Effector CD4-positive, alpha-beta T cell (primary cell): ENCODE data around the gene ZC3H8.
"Not testable (repeated sequence)": the region's sequence is repeated elsewhere in the genome, so short reads cannot be mapped to it uniquely, and the experiment has no call there.

ENCODE experiments used
- DNase-seq: peaks from one replicate; pipeline ENCODE4 v3.0.0-alpha.2; 2020

The ZC3H8 gene

DNA sequence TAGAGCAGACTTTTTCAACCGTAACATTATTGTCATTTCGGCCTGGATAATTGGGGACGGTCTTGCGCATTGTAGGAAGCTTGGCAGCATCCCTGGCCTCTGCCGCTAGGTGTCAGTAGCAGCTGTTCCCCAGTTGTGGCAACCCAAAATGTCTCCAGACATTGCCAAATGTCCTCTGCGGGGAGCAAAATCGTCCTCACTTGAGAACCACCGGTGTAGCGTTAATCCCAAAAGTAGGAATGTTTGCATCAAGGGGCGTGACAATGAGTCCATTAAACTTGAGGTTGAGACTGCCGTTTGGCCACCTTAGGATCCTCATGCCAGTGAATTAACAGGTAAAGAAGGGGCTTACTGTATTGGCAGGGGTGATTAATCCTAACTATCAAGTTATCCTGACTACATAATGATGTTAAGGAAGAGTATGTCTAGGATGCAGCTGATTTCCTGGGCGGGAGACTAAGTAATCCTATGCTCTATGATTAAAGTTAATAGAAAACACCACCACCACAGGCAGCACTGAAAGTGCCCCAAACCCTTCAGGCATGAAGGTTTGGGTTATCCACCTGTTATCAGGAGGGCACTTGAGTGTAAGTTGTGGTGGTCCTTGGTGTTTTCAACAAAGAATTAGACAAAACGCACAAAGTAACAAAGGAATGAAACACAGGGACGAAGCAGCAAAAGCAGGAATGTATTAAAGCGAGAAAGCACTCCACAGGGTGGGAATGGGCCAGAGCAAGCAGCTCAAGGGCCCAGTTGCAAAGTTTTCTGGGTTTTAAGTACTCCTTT lies 4.9 kb upstream of the ZC3H8 start:
- peak; percentile 77 for DNase-seq

DNA sequence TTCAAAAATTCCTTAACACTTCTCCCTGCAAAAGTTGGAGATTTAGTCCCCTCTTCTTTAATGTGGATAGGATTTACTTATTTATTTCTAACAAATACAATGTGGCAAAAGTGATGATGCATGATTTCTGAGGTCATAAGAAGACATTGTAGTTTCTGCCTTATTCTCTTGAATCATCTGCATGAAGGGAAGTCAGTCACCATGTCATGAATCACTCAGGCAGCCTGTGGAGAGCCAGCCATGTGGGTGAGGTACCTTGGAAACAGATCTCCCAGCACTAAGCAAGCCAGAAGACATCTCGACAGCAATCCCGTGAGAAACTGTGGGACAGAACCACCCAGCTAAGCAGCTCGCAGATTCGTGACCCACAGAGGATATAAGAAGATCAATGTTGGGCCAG lies 2.7 kb upstream of the ZC3H8 start:
- no peak for DNase-seq

DNA sequence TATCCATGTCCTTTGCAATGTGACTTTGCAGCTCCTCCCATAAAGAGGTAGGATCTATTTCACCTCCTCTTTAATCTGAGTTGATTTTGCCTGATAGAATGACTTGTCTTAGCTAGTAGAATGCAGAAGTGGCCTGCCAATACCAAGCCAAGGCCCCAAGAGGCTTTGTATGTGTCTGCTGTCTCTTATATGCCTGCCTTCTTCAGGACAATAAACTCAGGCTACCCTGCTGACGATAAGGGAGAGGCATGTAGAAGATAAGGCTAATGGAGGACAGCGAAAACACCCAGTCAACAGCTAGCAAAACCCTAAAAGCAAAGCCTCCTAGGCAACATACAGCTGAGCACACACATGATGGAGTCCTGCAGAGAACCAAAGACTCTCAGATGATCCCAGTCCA lies 1.8 kb upstream of the ZC3H8 start:
- DNase-seq: no peak

DNA sequence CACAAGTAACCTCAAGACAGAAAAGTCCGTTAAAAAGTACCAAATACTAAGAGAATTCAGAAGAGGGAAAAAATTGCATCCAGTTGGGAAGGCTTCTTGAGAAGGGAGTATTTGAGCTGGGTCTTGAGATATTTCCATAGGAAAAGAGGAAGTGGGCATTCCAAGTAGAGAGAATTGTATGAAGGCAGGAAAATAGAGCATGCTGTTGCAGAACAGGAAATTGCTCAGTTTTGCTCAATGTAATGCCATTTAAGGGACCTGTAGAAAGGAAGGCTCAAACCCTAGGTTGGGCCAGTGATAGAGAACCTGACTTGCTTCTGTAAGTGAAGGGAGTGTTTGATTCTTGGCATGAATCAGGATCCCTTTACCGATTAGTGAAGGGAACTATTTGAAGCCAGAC lies 1.0 kb upstream of the ZC3H8 start:
- DNase-seq: no peak

DNA sequence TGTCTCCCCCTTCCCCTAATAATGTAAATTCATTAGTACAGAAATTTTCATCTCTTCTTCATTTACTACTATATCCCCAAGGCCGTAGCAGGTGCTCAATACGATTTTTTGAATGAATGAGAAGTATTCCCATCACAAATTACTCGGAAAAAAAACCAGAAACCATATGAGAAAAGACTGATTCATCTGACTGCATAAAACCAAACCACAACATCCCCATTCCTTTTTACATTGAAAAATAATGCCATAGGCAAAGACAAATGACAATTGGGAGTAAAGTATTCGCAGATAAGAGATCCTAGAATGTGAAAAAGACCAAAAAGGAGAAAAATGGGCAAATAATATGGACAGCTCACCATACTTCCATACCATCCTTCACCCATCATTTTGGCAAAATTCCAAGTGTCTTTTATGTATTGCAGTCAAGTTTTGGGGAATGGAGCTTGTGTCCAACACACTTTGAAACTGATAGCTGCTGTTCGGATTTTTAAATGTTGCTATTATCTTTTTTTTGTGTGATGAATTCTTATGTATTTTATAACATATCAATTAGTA lies 1.5 kb downstream of the ZC3H8 start:
- no peak for DNase-seq

DNA sequence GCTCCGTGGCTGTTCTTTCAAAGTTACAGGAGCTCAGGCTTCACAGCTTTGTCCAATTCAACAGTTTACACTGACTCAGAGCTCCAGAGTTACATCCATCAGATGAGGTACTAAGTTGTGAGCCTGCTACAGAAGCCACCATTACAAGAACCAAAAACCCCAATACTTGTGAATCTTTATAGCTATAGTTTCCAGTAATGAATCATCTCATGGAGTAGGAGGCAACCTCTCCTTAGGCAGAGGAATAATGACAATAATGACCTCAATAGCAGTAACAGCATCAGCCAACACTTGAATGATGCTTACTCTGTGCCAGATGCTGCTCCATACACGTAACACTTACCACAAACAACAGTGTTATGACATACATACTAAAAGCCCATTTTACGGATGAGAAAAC lies 3.6 kb downstream of the ZC3H8 start:
- DNase-seq: no peak

DNA sequence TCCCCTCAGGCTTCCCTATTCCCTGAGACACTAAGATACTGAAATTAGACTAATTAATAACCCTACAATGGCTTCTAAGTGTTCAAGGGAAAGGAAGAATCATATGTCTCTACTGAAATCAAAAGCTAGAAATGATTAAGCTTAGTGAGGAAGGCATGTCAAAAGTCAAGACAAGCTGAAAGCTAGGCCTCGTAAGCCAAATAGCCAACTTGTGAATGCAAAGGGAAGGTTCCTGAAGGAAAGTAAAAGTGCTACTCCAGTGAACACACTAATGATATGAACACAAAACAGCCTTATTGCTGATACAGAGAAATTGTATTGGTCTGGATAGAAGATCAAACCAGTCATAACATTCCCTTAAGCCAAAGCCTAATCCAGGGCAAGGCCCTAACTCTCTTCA lies 10.0 kb downstream of the ZC3H8 start:
- DNase-seq: no peak

DNA sequence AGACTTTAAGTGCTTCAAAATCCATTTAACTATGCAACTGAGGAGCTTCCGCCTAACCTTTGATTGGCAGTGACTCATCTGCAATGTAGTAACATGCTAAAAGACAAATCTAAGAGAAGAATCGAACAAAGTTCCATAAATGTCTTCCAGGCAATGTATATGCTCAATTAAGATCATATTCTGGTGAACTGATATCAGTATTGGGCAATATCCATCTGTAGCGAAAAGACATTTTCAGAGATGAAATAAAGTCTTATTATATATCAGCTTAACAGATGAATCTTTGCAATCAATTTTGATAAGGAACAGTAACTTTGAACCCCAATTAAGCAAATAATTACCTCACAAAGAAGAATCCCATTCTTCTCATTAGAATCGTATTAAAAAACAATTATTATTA lies 11.6 kb downstream of the ZC3H8 start:
- DNase-seq: no peak

DNA sequence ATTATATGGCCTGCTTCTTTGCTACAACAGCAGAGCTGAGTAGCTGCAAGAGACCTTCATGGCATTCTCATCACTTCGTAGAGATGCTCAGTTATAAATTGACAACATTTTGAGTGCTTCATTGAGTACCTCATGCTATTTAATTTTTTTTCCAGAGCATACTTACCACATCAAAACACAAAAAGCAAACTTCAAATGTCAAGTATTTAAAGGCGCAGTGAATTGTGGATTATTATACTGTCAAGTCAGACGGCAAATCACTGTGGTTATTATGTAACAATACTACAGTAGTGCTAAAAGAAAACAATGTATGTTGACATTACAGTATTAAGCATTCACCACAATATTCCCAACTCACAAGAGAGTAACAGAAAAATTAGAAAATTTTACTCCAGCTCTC lies 12.5 kb downstream of the ZC3H8 start:
- no peak for DNase-seq

DNA sequence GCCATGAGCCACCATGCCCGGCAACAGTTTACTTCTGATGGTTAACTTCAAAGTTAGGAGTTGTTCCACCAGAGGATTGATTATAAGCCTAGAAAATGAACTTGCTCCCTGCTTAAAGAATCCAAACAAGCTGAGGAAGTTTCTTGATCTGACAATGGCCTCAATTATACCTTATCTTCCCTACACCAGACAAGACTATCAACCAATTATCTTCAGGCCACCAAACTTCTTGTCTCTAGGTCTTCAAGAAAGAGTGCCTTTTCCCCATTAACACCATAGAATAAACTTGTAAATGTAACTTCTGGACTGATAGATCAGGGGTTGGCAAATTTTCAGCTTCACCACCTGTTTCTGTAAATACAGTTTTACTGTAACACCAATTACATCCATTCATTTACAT lies 15.0 kb downstream of the ZC3H8 start:
- no peak for DNase-seq

DNA sequence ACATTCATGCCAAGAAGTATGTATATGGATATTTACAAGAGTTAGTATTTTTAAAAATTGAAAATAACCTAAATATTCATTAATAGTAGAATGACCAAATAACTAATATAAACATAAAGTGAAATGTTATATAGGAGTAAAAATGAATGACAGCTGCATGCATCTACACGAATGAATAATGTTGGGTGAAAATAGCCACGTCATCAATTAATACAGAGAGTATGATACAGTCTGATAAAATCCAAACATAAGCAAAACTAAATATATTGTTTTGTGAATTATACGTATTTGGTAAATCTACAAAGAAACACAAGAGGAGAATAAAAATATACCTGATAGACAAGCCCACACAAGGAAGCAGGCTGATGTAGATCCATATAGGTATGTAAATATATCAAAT lies 24.5 kb downstream of the ZC3H8 start:
- DNase-seq: no peak

DNA sequence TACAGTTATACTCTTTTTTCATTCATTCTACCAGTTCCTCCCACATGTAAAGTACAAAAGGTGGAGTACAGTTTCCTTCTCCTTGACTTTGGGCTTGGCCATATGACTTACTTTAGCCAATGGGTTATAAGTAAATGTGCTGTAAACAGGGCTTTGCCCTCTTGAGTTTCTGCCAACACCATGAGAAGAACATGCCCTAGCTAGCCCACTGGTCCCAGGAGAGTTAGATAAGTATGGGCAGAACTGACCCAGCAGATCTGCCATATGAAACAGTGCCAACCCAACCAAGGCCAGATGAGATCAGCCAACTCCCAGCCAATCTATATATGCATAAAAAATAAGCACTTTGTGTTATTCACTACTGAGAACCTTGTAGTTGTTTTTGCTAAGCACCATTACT lies 25.5 kb downstream of the ZC3H8 start:
- DNase-seq: no peak

DNA sequence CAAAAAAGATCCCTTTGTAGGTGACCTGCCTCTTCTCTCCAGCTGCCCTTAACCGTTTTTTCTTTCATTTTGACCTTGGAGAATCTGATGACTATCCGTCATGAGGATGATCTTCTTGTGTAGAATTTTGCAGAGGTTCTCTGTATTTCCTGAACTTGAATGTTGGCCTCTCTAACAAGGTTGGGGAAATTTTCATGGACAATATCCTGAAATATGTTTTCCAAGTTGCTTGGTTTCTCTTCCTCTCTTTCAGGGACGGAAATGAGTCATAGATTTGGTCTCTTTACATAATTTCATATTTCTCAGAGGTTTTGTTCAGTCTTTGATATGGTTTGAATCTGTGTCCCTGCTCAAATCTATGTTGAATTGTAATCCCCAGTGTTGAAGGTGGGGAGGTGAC lies 34.0 kb downstream of the ZC3H8 start:
- DNase-seq: no peak

DNA sequence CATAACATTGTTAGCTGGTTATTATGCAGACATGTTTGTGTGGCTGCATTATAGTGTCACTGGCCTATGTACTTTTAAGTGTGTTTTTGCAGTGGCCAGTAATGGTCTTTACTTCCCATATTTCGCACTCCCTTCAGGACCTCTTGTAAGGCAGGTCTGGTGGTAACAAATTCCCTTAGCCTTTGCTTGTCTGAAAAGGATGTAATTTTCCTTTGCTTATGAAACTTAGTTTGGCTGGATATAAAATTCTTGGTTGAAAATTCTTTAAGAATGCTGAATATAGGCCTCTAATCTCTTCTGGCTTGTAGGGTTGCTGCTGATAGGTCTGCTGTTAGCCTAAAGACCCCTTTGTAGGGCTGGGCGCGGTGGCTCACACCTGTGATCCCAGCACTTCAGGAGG lies 34.7 kb downstream of the ZC3H8 start:
- no peak for DNase-seq

DNA sequence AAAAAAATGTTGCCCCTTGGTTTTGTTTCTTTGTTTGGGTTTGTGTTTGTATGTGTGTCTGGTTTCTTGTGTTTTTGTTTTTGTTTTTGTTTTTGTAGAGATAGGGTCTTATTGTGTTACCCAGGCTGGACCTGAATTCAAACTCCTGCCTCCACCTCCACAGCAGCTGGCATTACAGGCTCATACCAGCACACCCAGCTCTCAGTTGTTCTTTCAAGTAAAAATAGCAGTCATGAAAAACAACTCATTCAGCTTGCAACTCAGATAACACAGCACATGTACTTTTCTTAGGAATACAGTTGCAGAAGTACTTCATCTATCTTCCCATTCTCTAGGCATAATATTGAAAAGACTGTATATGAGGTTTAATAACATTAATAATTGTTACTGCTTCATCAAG lies 37.0 kb downstream of the ZC3H8 start:
- no peak for DNase-seq

DNA sequence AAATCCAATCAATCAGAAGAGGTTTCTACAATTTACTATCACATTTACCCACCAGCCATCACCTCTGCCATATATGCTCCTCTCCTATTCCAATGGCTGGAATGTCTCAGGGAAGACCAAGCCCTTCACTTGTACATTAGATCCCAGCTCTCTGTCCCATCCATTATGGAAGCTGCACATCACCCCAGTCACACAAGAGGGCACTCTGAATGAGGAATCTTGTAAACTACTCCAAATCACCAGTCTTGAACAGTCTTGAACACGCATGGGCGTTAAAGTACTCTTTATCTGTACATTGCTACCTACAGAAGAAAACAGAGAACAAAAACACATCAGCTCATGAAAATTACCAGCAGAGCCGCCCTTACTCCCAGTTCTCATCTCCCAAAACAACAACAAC lies 38.7 kb downstream of the ZC3H8 start:
- no peak for DNase-seq

DNA sequence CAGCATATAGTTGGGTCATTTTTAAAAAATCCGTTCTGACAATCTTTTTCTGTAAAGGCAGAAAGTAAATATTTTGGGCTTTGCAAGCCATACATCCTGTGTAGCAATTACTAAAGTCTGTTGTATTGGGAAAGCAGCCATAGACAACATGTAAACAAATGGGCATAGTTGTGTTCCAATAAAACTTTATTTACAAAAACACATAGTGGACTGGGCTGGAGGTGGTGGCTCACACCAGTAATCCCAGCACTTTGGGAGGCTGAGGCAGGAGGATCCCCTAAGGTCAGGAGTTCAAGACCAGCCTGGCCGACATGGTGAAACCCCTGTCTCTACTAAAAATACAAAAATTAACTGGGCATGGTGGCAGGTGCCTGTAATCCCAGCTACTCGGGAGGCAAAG lies 46.9 kb downstream of the ZC3H8 start:
- DNase-seq: not testable (repeated sequence)

DNA sequence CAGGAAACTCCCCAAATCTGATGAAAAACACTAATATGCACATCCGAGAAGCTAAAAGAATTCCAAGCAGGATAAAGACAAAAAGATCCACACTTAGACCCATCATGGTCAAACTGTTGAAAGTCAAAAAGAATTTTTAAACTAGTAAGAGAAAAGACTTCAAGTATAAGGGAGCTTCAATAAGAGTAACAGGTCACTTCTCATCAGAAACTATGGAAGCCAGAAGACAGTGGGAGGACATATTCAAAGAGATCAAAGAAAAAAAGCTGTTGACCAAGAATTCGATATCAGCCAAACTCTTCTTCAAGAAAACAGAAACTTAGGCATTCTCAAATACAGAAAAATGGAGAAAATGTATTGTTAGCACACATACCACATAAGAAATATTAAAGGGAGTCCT lies 50.4 kb downstream of the ZC3H8 start:
- no peak for DNase-seq

DNA sequence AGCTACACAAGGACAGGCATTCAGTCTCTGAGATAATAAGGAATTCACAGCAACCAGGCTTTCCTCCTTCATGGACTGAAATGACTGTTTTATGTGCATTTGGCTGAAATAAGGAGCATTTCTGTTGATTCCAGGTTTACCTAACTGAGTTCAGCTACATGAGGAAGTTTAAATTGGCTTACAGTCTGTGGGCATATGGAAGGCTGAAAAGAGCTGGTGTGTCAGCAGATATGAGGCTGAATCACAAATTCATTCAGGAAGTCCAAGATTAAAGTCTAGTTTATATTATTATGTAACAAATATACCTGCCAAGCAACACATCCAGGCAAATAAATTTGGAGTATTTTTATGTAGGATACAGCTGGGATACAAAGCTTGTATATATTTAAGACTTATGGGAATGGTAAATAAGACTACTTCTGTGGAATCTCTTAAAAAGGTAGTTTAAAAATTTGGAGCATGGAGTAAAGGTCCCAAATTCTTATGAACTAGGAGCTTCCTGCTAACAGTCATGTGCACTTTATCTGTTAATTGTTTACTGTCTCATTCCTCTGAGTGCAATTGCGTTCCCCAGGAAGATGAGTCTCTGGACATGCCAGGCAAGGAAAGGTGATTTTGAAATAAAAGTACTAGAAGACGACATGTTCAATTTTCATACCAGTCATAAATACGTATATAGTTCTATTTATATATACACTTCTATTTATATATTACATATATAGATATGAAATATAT lies 53.0 kb downstream of the ZC3H8 start:
- DNase-seq: no peak

DNA sequence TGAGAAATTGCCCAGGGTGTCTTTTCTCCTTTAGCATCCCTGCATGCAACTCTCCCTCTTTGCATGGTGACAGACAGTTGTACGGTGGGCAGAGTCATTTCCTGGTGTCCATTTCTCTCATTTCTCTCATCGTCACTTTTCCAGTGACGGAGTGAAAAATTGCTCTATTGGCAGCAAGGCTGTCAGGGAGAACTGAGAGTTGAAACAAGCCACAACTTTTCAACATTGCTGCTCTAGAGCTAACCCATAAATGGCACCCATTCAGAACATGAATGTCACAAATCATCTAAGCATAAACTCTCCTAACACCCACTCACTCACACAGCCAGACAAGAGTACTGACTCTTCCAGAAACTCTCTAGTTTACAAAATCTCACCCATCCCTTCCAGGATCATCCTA lies 55.7 kb downstream of the ZC3H8 start:
- no peak for DNase-seq

DNA sequence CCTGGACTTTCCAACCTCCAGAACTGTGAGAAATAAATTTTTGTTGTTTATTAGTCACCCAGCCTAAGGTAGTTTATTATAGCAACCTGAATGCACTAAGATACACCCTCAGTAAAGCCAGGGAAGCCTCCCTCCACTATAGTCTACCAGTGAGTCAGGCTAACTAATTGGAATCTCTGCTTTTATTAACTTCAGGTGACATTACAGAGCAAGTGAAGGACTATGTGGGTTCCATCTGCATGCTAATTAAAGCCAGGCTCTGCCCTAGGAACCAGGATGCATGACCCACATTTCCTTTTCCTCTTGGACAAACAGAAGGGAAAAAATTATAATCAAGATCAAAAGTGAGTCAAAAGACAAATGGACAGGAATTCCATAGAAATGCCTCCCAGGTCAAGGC lies 56.1 kb downstream of the ZC3H8 start:
- no peak for DNase-seq

DNA sequence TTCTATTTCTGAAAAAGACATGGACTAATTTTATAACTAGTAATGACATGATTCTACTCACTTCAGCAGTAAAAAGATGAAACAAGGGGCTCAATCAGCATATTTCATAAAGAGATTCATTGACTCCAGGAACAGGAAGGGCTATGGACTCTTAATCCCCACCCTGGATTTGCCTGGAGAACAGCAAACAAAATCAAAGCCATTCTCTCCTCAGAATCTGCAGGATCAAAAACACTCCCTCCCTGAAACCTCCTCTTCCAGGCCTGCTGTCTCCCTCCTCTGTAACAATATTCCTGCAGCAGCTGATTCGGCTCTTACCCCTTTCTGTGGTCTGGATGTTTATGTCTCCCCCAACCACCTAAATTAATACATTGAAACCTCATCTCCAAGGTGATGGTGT lies 57.0 kb downstream of the ZC3H8 start:
- DNase-seq: no peak

DNA sequence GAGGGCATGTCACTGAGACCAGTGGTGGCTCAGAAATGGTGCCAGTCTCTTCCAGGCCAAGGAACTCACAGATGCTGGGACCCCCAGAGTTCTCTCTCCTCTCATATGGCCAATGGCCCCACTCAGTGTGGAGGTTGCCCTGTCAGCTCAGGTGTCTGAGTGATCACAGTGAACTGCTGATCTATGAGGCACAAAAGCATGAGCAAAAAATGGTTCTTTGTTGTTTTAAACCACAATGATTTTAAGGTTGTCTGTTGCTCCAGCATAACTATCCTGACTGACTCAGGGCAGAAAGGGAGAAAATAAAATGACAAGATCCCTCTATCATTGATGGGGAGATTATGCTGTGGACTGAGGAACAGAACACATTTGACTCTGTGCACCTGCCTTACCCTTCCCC lies 58.9 kb downstream of the ZC3H8 start:
- no peak for DNase-seq

DNA sequence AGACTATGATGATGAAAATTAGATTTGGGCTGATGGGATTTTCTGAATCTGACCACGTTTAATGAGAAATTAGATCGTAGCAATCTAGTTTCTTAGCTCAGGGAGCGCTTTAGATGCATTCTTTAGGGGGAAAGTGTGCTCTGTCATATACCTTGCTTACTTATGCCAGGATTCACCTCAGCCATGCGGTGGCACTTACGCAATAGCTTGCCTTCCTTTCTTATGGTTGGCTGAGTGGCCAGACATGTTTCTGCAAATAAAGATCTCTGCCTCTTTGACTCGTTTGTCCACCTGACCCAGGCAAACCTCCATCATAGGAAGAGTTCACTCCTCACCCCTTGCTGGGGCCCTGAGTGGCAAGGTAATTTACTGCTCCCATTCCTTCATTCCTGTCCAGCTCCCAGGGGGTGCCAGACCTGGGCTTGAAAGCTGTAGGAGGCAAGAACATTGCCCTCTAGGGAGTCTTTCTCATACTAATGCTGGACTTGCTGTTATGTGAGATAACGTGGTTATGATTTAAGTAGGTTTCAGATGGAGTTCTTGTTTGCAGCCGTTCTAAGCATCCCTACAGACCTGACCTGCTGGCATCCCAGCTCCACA lies 59.6 kb downstream of the ZC3H8 start:
- no peak for DNase-seq
